ENCODE measurements around the gene TADA2A. TPM values are rescaled to one million over a fixed set of nuclear protein-coding genes. Genes with fewer than 3 reads are reported as not detected.

The TADA2A gene, protein sequence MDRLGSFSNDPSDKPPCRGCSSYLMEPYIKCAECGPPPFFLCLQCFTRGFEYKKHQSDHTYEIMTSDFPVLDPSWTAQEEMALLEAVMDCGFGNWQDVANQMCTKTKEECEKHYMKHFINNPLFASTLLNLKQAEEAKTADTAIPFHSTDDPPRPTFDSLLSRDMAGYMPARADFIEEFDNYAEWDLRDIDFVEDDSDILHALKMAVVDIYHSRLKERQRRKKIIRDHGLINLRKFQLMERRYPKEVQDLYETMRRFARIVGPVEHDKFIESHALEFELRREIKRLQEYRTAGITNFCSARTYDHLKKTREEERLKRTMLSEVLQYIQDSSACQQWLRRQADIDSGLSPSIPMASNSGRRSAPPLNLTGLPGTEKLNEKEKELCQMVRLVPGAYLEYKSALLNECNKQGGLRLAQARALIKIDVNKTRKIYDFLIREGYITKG
- 10.4 TPM for total RNA-seq
- long read RNA-seq, full-length matches to known transcripts, result 1 of 8 reads
- long read RNA-seq, partial matches to known transcripts, result 3 of 8 reads
- long read RNA-seq, other reads (novel, unspliced or antisense), result 4 of 8 reads

DNA sequence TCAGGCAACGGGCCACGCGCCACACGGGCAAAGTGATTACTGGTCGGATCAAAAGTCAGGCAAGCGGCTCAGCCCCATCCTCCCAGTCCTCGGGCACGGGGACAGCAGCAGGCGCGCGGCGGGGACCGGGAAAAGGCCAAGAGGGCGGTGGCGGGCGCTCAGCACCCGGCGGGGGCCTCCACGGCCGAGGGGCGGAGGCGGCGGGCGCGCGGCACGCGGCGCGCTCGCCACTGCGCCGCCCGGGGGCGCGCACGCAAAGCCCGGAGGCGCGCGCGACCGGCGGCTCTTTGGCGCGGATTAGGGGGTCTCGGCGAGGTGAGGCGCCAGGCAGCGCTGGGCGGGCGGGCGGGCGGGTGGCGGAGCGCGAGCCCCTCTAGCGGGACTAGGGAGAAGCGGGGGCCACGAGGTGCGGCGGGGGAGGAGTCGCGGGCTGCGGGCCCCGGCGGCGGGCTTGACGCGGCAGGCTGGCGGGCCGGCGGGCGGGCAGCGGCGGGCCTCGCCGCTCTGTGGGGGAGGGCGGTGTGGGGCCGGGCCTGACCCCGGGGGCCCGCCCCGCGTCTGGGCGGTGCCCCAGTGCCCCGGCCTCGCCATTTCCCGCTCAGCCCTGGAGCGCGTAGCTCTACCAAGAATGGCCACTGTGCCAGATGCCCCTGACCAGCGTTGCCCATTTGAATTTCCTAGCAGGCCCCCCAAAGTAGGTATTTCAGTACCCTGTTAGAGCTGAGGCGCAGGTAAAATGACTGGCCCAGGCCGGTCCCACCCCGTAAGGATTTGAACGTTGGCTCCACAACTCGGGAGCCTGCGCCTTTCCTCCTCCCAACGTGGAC is at the start of gene TADA2A, which contains the start of gene ACACA:
TSS of gene TADA2A (plus strand) at position 252 of the 827 bp plus-strand sequence. CDS start 4,480 bp downstream, outside the sequence.
TSS of gene ACACA (minus strand) at position 202 of the 827 bp plus-strand sequence. CDS start 537 bp downstream, outside the sequence.
- ATAC-seq (peak; percentile 96), DNase-seq (peak; percentile 89)
- intact Hi-C loops (cut with micrococcal nuclease), result no loop called here

DNA sequence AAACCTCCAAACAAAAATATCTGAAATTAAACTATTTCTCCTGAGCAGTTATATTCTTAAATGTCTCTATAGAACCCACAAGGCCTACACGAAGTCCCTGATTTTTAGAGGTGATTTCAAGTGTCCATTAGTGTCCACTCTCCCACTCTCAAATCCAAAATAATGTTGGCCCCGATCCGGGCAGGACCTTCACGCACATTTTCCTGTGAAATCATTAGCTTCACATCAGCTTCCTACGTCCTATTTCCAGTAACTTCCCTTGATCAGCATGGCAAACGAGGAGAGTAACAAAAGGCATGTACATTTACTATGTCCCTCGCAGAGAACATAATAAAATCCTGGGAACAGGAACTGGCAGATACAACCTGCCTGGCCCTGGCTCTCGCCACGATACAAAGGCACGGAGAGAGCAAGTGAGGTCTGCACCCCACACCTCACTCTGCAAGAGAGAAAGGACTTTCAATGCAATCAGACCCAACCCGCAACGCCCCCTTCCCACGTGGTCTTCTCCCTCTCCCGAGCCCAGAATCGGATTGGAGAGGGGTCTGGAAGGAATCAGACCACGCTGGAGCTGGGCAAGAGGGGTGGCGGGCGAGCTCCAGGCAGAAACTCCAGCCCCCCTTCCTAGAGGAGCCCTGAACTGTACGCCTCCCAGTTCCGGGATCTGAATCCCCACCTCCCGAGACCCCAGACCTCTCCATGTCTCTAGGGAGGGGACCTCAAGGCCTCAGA is 48.4 kb upstream of the TADA2A start:
- intact Hi-C loops (cut with micrococcal nuclease), result no loop called here
- DNase-seq (no peak), ATAC-seq (peak; percentile 22)

DNA sequence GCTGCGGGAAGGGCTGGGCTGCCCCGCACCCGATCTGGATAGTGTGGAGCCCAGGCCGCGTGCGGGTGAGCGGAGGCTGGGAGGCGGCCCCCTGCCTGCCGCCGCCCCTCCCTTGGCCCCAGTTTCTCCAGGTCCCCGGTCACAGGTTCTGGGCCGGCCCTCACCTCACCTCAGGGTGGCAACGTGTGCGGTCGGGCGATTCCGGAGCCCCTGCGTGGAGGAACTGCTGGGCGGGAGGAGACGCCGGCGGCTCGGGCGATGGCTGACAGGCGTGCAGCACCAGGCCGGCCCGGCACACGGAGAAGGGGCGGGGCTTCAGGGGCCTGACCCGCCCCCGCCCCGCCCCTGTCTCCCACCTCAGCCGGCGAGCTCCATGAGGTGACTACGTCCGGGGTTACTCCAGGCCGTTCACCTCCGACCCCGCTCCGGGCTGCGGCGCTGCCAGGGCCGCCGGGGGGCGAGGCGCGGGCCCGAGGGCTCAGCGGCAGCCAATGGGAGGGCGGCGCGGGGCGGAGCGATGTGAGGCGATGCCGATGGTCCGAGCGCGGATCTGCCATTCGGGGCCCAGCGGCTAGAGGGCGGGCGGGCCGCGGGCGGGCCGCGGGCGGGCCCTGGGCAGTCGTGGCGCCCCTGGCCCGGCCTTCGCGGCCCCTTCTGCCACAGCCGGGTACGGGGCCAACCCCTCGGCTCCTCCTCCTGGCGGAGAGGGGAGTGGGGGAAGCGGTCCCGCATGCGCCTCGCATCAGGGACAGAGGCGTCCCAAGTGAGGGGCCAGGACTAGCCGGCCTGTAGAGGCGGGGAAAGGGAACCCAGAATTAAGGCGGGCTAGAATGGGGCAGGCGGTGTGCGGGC is 47.6 kb upstream of the TADA2A start:
- intact Hi-C loops (cut with micrococcal nuclease), result no loop called here
- peak; percentile 97 for ATAC-seq
- peak; percentile 97 for DNase-seq

DNA sequence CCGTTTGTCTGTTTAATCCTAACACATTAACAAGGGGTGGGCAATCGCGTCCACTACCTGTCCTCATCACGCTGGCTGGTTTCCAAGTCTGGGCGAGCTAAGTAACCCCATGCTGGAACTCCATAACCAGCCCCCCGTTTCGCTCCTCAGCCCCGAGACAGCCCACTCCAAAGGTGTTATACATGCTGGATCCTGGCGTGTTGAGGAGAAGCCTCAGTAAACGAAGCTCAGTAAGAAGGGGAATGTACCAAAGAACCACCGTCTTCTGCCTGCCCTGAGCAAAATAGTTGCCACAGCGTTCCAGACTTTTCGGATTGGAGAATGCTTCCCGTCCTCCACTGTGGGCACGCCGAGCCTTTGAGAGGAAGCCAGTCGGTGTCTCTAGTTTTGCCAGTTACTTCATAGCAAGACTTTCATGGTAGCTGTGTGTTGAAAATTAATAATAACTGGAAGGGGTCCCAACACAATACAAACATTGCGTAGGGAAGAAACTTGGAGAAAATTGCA is 47.0 kb upstream of the TADA2A start:
- ATAC-seq, result peak; percentile 0
- intact Hi-C loops (cut with micrococcal nuclease), result loop anchor here (10.0 kb wide), 1 partner anchor 75 kb away; no protein-coding TSS in a partner anchor
- no peak for DNase-seq

DNA sequence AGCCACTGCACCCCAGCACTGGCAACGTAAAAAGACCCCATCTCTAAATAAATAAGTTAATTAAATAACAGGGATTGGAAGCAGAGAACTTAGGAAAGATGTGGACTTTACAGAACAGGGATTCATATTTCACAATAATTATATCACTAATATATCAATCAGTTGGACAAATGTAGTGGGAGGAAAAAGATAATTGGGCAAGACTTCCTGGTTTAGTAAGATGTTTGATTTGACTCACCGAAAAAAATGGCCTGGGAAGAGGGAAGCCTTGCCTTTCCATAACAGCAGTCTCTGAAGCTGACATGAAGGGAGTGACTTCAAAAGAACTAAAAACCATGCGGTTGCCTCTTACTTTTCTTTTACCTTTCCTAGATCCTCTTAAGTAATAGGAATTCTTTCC is 46.1 kb upstream of the TADA2A start:
- DNase-seq (no peak), ATAC-seq (no peak)
- intact Hi-C loops (cut with micrococcal nuclease), result loop anchor here (10.0 kb wide), 1 partner anchor 76 kb away; no protein-coding TSS in a partner anchor

DNA sequence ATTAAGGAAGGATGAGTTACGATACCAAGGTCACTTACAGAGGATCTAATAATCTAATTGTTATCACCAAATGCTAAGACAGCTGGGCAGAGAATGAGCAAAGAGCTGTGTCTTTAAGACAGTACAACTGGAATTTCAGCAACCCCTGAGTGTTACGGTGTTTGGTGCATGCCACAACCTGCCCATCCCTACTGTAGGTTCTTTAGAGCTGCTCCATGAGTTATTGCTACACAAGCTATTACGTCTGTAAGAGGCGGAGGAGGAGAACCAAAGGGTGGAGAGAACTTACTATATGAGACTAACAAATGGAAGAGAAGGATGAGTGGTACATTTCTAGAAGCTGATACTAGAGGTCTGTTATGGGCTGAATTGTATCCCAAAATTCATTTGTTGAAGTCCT is 45.1 kb upstream of the TADA2A start:
- ATAC-seq (no peak), DNase-seq (no peak)
- intact Hi-C loops (cut with micrococcal nuclease), result loop anchor here (10.0 kb wide), 1 partner anchor 77 kb away; no protein-coding TSS in a partner anchor

DNA sequence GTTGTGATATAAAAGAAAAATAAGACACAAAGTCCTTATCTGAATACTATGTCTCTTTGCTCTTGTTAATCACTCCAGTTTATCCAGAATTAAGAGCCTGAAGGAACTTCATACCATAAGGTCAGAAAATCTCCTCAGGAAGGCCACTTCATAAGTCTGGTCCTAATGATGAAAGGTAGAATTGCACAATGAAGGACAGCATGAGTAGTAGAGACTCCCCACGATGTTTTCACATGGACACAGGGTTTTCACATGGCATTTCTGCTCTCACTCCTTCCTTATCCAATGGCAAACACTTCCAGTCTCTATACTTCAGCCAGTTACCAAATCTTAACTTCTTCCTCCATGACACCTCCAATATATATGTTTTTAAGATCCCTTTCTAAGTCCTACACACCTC is 41.1 kb upstream of the TADA2A start:
- ATAC-seq (no peak), DNase-seq (no peak)
- intact Hi-C loops (cut with micrococcal nuclease), result loop anchor here (10.0 kb wide), 1 partner anchor 81 kb away; no protein-coding TSS in a partner anchor

DNA sequence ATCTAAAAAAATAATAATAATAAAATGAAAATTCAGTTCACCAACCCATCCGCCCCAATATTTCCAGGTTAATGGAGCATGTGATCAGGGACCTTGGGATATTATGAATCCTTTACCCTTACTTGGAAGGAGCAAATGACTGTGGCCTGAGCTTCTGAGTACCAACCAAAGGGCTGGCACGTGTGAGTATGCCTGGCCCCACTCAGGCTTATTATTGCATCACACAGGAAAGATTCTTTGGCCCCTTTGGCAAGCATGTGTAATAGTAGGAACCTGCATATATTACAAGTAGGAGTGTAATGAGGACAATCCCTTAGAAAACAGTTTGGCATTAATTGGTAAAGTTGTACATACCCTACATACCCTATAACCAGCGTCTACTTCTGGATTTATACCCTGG is 38.1 kb upstream of the TADA2A start:
- ATAC-seq (no peak), DNase-seq (no peak)
- intact Hi-C loops (cut with micrococcal nuclease), result loop anchor here (10.0 kb wide), 1 partner anchor 84 kb away; no protein-coding TSS in a partner anchor

DNA sequence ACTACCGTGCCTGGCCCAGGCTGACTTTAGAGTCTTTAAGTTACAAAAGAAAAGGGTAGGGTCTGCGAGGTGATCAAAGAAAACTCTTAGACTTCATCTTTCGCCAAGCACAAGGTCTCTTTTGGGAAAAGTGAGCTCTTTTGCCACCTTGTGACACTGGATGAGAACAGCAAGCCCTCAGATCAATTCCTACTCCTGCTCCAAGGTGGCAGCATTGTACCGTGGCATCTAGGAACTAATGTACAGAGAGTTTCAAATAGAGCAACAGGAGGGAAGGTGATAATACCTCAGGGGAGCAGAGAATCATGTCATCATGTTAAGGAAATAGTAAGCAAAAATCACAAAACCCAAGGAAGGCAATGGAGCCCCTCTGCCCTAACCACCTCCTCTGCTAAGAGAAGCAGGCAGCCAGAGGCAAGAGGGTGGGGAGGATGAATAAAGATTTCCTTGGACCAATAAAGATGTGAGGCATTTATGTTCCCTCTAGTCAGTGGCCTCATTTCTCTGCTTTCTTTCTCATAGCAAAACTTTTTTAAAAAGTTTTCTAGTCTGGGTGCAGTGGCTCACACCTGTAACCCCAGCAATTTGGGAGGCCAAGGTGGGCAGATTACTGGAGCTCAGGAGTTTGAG is 33.0 kb upstream of the TADA2A start:
- ATAC-seq (peak; percentile 86), DNase-seq (no peak)
- intact Hi-C loops (cut with micrococcal nuclease), result no loop called here

DNA sequence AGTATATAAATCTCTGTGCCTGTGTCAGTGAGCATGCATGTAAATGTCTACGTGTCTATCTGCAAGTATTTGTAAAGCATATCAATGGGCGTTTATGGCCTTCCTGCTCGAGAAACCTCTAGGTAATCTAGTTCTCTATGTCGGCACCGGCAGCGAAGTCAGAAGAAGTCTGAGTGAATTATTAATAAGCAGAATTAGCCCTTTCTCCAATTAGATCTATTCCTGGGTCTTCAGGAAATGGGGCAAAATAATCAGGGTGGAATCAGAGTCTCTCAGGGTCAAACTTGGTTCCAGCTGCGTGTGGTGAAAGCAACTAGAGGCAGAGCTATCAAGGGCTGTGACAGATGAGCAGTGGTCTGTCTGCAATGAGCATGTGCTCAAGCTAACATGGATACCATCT is 31.0 kb upstream of the TADA2A start, which contains the start of gene C17orf78:
TSS of gene C17orf78 (plus strand) at position 280 of the 400 bp plus-strand sequence. CDS start at position 388, 108 bp downstream.
- ATAC-seq (no peak), DNase-seq (no peak)
- intact Hi-C loops (cut with micrococcal nuclease), result no loop called here

DNA sequence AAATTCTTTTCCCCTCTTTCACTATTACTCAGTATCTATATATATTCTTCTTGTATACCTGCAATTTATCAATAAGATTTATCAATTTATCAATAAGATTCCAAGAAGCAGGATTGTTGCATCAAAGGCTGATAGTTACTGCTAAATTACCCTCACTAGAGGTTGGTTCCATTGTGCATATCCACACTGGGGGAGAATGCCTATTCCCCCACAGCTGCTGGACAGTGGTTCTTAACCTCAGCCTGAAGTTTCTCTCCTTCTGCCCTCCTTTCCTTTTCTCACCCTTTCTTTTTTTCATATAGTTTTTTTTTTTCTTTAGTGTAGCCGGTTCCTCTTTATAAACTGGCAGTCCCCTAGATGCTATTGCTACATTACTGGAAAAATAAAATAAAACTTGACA is 24.6 kb upstream of the TADA2A start:
- DNase-seq, result no peak
- intact Hi-C loops (cut with micrococcal nuclease), result no loop called here
- ATAC-seq, result no peak

DNA sequence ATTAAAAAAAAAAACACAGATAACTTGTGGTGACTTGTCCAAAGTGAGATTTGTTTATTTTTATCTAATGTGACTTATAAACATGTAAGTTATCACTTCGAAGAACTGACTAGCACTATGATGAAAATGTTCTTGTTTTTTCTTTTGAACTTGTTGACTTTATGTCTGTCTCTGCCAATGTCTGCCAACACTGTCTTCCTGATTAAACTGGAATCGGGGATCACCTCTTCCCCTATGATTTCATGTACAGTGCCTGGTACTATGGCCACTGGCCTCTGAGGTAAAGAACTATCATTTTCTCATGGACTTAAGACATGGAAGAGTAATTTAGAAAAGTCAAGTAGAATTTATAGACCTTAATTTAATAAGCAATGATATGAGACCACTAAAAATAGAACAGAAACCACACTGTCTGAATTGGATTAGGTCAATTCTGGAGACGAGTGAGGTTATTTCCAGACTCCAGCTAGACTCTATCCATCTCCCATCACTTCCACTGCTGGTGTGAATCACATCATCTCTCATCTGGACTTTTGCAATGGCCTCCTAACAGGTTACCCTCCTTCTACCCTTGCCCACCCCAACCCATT is 22.0 kb upstream of the TADA2A start:
- DNase-seq (no peak), ATAC-seq (no peak)
- intact Hi-C loops (cut with micrococcal nuclease), result no loop called here

DNA sequence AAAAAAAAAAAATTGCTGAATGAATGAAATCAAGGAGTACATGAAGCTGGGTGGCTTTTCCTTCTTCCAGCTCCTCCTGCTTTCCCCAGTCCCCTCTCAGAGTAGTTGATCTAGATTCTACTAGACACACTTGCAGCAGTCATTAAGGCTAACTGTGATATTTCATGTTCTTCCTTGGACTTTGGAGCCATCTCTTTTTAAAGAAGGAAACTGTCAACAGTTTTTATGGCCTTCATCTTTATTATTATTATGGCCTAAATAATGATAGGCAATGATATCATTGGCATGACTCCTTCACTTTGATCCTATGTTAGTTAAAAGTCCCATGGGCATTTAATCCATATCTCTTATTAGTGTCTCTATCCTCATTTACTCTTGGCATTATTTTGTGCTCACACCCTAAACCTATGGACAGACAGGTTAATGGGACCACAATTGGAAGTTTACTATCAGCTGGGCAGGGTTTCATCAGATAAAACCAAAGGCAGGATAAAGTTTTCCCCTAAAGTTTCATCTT is 21.2 kb upstream of the TADA2A start:
- DNase-seq, result no peak
- intact Hi-C loops (cut with micrococcal nuclease), result no loop called here
- ATAC-seq, result no peak

DNA sequence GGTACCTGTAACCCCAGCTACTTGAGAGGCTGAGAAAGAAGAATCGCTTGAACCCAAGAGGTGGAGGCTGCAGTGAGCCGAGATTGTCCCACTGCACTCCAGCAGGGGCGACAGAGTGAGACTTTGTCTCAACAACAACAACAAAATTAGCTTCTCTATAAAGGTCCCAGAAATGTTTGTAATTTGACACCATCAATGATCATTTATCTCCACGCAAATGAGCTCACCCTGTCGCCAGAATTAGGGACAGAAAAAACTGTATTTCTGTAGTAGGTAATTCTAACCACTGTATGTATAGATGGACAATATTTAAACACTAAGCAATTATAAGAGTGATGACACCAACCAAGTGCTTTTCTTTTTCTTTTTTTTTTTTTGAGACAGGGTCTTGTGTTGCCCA is 20.2 kb upstream of the TADA2A start:
- no peak for ATAC-seq
- intact Hi-C loops (cut with micrococcal nuclease), result no loop called here
- no peak for DNase-seq

DNA sequence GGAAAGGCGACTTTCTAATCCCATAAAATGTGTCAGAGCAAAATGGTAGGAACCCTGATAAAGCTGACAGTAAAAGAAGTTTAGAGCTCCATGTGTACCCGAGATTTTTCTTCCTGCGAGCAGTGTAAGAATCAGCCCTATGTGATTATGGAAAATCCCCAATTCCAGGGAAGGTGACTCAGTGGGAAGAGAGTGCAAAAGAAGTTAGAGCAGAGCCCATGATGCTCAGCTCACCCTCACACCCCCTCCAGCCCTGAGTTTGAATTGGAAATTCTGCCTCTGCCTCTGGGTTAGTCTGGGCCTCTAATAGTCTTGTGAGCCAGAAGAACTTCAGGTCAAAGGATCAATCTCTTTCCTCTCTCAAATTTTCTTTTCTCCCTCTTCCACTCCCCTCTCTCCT is 18.4 kb upstream of the TADA2A start:
- DNase-seq (no peak), ATAC-seq (no peak)
- intact Hi-C loops (cut with micrococcal nuclease), result no loop called here

DNA sequence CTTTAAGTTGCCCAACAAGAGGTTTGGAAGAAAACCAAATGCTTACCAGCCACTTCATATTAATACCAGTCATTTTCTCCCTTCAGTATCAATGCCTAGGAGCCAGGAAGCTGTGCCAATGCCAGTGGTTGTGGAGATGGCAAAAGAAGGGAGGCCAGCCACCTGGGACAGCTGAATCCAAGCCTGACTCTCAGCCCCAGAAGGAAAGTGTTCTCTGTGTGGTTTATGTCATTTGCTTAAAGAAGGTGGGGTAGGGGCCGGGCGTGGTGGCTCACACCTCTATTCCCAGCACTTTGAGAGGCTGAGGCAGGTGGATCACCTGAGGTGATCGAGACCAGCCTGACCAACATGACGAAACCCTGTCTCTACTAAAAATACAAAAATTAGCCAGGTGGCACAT is 17.5 kb upstream of the TADA2A start:
- ATAC-seq (no peak), DNase-seq (no peak)
- intact Hi-C loops (cut with micrococcal nuclease), result no loop called here

DNA sequence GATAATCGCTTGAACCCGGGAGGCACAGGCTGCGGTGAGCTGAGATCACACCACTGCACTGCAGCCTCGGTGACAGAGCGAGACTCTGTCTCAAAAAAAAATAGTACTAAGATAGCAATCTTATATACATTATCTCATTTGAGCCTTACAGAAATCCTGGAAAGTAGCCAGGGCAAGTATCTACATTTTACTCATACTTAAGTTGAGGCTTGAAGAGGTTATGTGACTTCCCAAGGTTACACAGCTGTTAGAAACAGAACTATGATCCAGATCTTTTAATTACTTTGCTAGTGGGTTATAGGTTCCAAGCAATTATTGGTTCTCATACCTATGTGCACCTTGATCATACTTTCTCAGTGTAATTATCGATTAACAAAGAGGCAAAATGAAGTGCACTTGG is 15.5 kb upstream of the TADA2A start:
- ATAC-seq, result no peak

More for the DNA sequence above, 15.5 kb upstream of the TADA2A start:
- intact Hi-C loops (cut with micrococcal nuclease), result no loop called here
- no peak for DNase-seq

All from left ventricle myocardium superior (tissue), 1 donor.